ENCODE data around the gene GATA3.
A peak's percentile ranks its signal among the peaks of the same experiment; 100 is the strongest.

Gene GATA3

DNA sequence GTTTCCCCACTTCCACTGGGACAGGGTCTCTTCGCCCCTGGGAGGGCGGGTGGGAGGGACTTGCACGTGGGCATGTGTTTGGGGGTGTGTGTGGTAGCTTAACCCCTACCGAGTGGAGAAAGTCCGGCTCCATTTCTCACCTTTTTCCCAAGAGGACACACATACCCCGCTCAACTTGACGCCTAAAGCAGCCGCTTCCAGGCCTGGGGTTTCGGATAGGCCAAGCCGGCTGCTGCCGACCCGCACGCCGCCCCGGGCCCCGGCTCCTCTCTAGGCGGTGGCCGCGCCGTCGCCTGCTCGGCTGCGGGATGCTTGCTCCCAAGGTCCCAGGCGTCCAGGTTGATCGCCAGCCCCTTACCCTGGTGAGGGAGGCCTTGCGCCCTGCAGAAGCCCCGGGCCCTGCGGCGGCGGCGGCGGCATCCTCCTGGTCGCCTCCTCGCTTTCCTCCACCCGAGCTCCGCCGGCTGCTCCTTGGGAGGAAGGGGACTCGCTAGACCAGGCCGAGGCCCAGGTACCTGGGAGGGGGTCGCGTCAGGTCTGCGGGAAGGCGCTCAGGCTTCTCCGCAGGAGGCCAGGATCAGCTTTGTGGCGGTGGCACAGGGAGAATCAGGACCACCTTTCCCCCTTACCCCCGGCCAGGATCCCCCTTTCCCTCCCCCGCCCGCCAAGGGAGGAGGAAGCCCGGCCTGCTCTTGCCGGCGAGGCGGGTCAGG is 3.2 kb upstream of the GATA3 start:
- DNase-seq, result peak; percentile 78

GRCh38 chr10:8051851-8052257 is 2.6 kb upstream of the GATA3 start:
- DNase-seq, result peak; percentile 65

- peak; percentile 71 for DNase-seq
Measured at GRCh38 chr10:8052341-8052955, 2.0 kb upstream of the GATA3 start.

DNA sequence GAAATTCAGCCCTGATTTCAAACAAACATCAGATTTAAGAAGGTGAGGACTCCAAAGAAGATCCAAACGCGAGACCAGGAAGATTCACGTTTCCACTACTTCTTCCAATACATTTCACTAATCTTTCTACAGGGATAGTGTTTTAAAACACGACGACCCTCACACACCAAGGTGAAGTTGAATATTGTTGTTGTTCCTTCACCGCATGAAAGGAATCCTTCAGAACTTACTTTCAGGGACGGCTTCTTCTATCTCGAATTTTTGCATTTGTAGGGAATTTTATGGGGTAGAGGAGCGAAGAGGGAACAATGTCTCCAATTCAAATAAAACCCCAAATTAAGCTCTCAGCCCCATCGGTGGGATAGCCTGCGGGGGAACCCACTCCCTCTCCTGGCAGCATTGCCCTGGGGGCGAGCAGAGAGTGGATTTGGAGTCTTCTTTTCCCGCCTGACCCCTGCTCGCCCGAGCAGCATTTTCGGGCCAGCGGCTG is 1.5 kb upstream of the GATA3 start:
- DNase-seq, result no peak

DNA sequence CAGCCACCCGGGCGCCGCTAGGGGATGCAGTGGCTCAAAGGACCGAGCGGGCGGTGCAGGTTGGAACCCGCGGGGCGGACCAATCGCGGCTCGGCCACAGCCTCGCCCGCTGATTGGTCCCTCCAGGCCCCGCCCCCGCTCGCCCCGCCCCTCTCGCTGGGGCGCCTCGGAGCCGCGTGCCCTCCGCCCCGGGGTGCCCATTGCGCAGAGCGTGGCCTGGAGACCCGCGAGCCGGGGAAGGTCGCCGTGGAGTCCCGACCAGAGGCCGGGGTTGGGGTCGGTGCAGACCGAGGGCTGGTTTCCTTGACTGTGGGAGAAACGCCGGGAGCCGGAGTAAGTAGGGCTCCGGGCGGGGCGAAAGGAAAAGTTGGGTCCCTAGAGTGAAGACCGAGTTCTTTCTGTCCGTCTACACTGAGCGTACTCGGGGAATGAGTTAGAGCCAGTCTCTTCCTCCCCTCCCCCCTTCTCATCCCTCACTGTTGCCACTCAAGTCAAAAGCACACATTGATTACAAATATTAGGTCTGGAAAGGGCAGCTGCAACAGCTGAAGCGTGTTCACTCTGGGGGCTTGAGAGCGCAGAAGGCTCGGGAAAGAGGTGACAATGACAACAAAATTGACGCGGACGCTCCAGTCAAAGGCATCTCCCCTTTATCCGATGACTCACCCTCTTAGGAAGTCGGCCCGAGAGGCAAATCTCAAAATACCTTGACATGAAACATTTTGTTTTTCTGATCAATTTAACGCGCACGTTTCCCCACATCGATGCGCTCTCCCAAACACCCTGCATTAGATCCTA is 843 bp upstream of the GATA3 start:
- peak; percentile 99 for DNase-seq

- no peak for DNase-seq
Measured at GRCh38 chr10:8054244-8054493, 319 bp upstream of the GATA3 start.

DNA sequence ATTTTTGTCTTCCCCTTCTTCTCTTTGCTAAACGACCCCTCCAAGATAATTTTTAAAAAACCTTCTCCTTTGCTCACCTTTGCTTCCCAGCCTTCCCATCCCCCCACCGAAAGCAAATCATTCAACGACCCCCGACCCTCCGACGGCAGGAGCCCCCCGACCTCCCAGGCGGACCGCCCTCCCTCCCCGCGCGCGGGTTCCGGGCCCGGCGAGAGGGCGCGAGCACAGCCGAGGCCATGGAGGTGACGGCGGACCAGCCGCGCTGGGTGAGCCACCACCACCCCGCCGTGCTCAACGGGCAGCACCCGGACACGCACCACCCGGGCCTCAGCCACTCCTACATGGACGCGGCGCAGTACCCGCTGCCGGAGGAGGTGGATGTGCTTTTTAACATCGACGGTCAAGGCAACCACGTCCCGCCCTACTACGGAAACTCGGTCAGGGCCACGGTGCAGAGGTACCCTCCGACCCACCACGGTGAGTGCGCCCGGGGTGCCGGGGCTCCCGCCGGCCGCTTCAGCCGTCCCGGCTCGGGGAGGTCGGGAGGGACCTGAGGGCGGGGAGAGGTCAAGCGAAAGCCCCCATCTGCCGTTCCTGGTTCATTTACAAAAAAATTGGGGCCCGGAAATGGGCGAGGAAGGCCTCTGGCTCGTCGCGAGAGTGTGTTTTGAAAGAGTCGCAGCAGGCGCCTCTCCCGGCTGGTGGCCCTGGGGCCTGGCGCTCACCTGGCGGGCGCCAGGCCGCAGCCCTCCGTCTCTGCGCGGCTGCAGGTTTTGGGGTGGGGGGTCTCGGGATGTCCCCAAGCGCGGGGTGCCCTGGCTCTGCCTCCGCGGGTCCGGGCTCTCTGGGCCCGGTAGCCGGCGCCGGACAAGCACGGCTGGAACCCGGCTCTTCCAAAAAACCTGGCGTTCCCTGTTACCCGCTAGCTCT is 1.2 kb downstream of the GATA3 start:
- peak; percentile 82 for DNase-seq

GRCh38 chr10:8056378-8056777 is 1.9 kb downstream of the GATA3 start:
- peak; percentile 63 for DNase-seq

GRCh38 chr10:8056871-8057331 is 2.4 kb downstream of the GATA3 start:
- DNase-seq, result peak; percentile 80

DNA sequence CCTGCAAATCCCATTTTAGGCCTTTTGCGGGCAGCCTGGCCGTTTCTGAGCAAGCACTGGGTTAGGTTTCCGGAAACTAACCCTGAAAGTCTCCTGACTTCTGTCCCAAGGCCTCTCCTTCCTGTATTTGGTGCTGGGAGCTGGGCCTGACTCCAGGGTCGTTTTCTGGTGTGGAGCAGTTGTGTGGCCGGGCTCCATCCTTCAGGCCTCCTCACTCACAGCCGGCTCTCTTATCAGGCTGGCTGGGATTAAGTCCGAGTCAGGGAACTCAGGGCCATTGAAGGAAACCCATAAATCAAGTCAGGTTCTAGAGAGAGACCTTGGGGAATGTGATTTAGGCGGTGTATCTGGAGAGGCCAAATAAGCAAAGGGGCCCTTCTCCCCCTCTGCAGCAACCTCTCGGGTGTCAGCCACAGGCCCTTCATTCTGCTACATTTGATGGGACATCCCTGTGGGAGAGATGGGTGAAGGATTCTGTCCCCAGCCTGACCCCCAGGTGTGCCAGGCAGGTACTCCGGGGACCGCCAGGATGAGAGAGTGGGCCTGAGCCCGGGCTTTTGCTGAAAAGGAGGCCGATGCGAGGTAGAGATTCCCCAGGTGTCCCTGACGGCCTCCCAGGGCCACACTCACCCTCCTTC is 3.3 kb downstream of the GATA3 start:
- no peak for DNase-seq

GRCh38 chr10:8058274-8059111 is 4.0 kb downstream of the GATA3 start:
- no peak for DNase-seq

DNA sequence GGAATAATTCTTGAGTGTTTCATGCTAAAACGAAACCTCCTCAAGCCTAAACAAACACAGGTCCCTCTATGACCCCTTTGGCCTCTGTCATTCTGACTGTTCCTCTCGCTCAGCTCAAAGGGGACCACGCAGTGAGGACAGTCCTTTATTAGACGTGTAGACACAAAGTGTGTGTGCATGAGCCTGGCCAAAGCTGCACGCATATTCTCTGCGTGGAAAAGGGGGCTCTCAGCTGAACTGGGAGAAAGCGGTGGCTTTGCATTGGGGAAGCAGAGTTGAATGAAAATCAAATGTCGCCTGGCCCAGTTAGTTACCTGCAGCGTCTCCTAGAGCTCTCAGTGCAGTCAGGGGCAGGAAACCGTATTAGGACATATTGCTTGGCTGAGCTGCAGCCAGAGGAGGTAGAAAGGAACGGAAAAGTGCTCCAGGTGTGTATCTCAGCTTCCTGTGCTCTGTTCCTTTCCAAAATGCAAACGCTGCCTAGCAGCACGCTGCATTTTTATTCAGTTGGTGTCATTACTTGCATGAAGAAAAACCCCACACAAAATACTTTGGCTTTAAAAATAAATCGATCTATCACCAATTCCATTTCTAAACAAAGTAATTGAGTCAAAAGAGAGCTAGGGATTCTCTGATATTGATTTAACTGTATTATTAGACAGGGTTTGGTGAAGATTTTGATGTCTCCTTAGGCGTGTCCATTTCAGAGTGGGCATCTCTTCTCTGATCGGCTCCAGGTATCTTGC is 4.9 kb downstream of the GATA3 start:
- no peak for DNase-seq

DNA sequence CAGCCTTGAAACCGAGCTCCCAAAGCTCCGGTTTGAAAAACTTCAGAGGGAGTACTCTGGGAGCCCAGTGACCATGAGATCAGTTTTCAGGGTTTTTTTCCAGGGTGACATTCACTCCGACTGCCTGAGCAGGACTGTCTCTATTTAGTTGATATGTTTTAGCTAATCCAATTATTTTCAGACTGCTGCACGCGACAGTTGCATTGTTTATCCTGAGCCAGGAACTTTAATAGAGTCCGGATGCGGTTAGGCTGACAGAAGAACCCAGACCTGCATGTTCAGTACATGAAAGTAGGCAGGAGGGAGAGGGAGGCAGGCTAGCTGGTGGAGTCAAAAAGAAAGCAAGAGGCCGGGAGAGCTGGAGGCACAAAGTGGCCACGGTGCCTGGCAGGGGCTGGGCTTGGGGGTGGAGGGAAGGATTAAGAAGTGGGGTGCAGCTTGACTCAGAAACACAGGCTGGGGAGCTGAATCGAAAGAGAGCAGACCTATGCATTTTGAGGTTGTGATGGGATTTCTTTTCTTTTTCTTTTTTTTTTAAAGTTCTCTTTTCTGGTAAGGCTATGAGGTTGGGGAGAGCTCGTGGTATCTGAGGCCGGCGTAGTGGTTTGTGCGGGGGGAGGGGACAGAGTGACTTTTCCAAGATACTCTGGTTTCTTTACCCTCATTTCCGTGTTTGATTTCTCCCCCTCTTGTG is 5.7 kb downstream of the GATA3 start:
- peak; percentile 79 for DNase-seq

DNA sequence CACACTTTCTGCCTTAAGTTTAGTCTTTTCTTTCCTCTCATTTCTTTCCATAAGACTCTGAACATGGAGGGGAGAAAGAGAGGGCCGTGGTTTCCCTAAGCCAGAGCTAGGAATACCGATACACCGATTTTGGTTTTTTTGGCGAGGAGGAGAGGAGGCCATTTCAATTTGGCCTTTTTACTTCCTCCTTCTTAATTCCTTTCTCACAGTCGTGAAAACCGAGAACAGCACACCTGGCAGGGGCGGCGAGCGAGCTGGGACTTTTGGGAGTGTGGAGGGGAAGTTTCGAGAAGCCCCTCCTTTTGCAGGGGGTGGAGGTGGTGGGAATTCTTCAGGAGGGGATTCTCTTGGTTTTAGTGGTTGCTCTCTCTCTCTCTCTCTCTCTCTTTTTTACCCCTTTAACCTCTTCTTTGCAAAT is 6.2 kb downstream of the GATA3 start:
- no peak for DNase-seq

- DNase-seq, result peak; percentile 82
Measured at GRCh38 chr10:8061274-8062211, 7.1 kb downstream of the GATA3 start.

DNA sequence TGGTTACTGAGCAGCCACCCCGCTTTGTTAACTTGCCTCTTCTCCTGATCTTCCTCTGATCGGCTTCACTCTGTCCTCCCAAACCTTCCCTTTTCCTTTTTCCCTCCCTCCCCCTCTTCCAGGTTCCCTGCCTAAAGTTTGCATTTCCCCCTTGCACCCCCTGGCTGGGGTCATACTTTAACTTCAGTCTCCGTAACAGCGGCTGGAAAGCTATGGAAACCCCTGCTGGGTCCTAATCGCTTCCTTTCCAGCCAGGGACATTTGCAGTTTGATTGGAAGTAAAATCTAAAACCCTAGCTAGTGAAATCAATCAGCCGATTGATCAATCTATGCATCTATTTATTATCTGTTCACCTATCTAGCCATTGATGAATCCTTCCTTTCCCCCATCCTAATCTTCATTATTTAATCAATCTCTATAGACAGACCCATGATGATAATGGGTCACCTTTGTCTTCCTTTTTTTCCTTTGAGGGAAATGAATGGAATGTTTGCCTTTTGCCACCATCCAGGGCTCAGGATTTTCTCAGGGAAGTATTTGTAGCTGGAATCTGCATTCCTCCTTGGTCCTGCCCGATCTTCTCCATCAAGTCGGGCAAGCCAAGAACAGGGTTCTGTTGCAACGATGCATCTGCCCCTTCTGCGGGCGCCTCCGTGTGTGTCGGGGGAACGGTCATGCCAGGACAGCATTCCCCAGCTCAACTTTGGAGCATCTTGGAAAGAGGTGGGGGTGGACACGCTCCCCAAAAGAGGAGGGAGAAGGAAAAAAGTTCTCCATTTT is 8.8 kb downstream of the GATA3 start:
- DNase-seq, result no peak

- no peak for DNase-seq
Measured at GRCh38 chr10:8063935-8064334, 9.4 kb downstream of the GATA3 start.

GRCh38 chr10:8064436-8064835 is 9.9 kb downstream of the GATA3 start:
- no peak for DNase-seq

Measured in activated CD8-positive, alpha-beta memory T cell treated with anti-CD3 and anti-CD28 coated beads for 24 hours (primary cell).